ENCODE results near the gene ALDH3B1. TPM values are rescaled to one million over a fixed set of nuclear protein-coding genes. Genes with fewer than 3 reads are reported as not detected.

The ALDH3B1 gene
- total and polyA plus RNA-seq, 9 of the 15 experiments (the other 6 are each of a cell fraction or from before 2014, with no cell fraction given): 0.01 to 0.35 (median 0.07) TPM; not detected in 2

- TF ChIP-seq ETV6 (IDR thresholded peaks at IDR 0.05; ENCODE audit: borderline replicate concordance in 1 of 2, low read depth in 2 of 2, low read length in 1 of 2) (no peak), ETV6 (CRISPR knock-in tag; IDR thresholded peaks at IDR 0.05; ENCODE audit: borderline replicate concordance) (no peak), SPI1 (IDR thresholded peaks at IDR 0.05; ENCODE audit: borderline replicate concordance, low read depth, low read length) (0 out of 2 replicates have a peak, but pooled peaks have one; percentile 19), MAX (CRISPR knock-in tag; IDR thresholded peaks at IDR 0.05) (0 out of 2 replicates have a peak, but pooled peaks have one; percentile 4), BMI1 (IDR thresholded peaks at IDR 0.05; ENCODE audit: low read length) (no peak), ZFX (CRISPR knock-in tag; IDR thresholded peaks at IDR 0.05) (peak; percentile 94), ZSCAN29 (IDR thresholded peaks at IDR 0.05) (peak; percentile 87), THAP12 (CRISPR knock-in tag; IDR thresholded peaks at IDR 0.05) (no peak), KLF1 (tag; IDR thresholded peaks at IDR 0.05) (no peak), POLR2G (IDR thresholded peaks at IDR 0.05; ENCODE audit: low read depth, low read length) (peak; percentile 92), ETV1 (tag; conservative IDR thresholded peaks at IDR 0.05; ENCODE audit: low read depth) (no peak; the same call in none of the 2 replicates), FUS (optimal IDR thresholded peaks at IDR 0.05; ENCODE audit: low read depth, low read length) (no peak), HIVEP1 (CRISPR knock-in tag; IDR thresholded peaks at IDR 0.05) (no peak), ZNF41 (CRISPR knock-in tag; conservative IDR thresholded peaks at IDR 0.05) (no peak), TAF1 (IDR thresholded peaks at IDR 0.05; ENCODE audit: control insufficient read depth, extremely low read depth, insufficient read depth, low read length, severe bottlenecking) (peak; percentile 72), ZNF589 (CRISPR knock-in tag; IDR thresholded peaks at IDR 0.05; ENCODE audit: low read depth) (0 out of 2 replicates have a peak, but pooled peaks have one; percentile 15), NFATC3 (IDR thresholded peaks at IDR 0.05) (no peak), COPS2 (conservative IDR thresholded peaks at IDR 0.05) (no peak), FOXP4 (CRISPR knock-in tag; IDR thresholded peaks at IDR 0.05; ENCODE audit: borderline replicate concordance) (0 out of 2 replicates have a peak, but pooled peaks have one; percentile 17), ETS2 (tag; IDR thresholded peaks at IDR 0.05; ENCODE audit: borderline replicate concordance, poor library complexity, severe bottlenecking) (no peak), HMGN3 (IDR thresholded peaks at IDR 0.05; ENCODE audit: borderline replicate concordance, extremely low read depth, insufficient read length, low read depth, low read length) (peak; percentile 68), CBFB (CRISPR knock-in tag; IDR thresholded peaks at IDR 0.05) (no peak)
Observed at GRCh38 chr11:68038718-68039525, 28.8 kb downstream of the ALDH3B1 start, which contains the start of gene TCIRG1 (continued).

All from K562 (cell line).